ENCODE measurements around the gene RBM48. TPM values are rescaled to one million over a fixed set of nuclear protein-coding genes. Genes with fewer than 3 reads are reported as not detected.

RBM48 gene
- total and polyA plus RNA-seq, 9 of the 15 experiments (the other 6 are each of a cell fraction or from before 2014, with no cell fraction given) = 9.9 to 35.1 (median 16.3) TPM

DNA sequence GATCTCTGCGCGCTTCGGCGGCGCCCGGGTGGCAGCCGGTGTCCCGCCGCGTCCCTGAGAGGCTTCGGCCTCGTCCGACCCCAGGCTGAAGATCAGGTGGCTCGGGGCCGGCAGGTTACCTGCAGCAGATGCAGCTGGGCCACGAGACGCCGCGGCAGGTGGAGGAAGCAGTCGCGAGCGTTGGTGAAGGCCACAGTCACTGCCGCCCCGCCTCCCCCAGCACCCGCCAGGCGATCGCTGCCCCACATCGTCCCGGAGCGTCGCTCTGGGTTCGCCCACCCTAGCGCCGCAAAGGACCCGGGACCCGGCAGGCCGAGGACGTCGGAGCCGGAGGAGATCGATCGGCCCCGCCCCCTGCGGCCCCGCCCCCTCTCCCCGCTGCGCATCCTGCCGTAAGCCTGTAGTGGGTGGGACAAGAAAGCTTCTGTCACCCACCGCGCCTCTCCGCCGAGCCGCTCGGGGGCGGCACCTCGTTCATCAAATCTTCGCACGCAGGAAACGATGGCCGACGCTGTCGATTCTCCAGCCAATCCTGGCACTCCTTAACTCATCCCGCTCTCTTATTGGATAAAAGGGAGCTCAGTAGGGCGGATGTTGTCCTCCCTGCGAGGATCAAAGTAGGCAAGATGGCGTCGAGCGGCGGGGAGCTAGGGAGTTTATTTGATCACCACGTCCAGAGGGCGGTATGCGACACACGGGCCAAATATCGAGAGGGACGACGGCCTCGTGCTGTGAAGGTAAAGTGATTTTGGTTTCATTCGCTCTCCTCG, at the start of gene RBM48, which contains the start of gene PEX1 (continued):
- TF ChIP-seq, protein P1, sequence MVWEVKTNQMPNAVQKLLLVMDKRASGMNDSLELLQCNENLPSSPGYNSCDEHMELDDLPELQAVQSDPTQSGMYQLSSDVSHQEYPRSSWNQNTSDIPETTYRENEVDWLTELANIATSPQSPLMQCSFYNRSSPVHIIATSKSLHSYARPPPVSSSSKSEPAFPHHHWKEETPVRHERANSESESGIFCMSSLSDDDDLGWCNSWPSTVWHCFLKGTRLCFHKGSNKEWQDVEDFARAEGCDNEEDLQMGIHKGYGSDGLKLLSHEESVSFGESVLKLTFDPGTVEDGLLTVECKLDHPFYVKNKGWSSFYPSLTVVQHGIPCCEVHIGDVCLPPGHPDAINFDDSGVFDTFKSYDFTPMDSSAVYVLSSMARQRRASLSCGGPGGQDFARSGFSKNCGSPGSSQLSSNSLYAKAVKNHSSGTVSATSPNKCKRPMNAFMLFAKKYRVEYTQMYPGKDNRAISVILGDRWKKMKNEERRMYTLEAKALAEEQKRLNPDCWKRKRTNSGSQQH (CRISPR knock-in tag; IDR thresholded peaks at IDR 0.05) = no peak
- TF ChIP-seq GATAD2B (IDR thresholded peaks at IDR 0.05; ENCODE audit: borderline replicate concordance) (no peak), SIX5 (IDR thresholded peaks at IDR 0.05; ENCODE audit: borderline replicate concordance in 1 of 2, insufficient read depth in 1 of 2, low read depth in 1 of 2, low read length in 2 of 2) (peak; percentile 58 to 74; a peak in 3 of 4 replicates), ZNF77 (CRISPR knock-in tag; IDR thresholded peaks at IDR 0.05) (no peak), RBM22 (IDR thresholded peaks at IDR 0.05; ENCODE audit: low read depth, low read length, poor library complexity, severe bottlenecking) (no peak), ZNF431 (CRISPR knock-in tag; IDR thresholded peaks at IDR 0.05) (no peak), SP2 (IDR thresholded peaks at IDR 0.05; ENCODE audit: extremely low read depth, low read depth, low read length, poor library complexity, severe bottlenecking) (peak; percentile 89), ETV6 (IDR thresholded peaks at IDR 0.05; ENCODE audit: borderline replicate concordance in 1 of 2, low read depth in 2 of 2, low read length in 1 of 2) (0 out of 4 replicates have a peak, but pooled peaks of 1 of the 2 experiments have one; percentile 26), ETV6 (CRISPR knock-in tag; IDR thresholded peaks at IDR 0.05; ENCODE audit: borderline replicate concordance) (no peak), PURB (CRISPR knock-in tag; IDR thresholded peaks at IDR 0.05; ENCODE audit: low read depth) (no peak), SMAD1 (IDR thresholded peaks at IDR 0.05; ENCODE audit: low read depth, low read length, partially characterized antibody) (peak; percentile 73), SAFB (IDR thresholded peaks at IDR 0.05; ENCODE audit: borderline replicate concordance, low read depth, low read length) (peak; percentile 8; the same call in 1 of the 2 replicates), BACH1 (tag; IDR thresholded peaks at IDR 0.05) (no peak; the same call in 1 of the 2 replicates), DNMT1 (IDR thresholded peaks at IDR 0.05) (no peak)
- TF ChIP-seq, protein P2, sequence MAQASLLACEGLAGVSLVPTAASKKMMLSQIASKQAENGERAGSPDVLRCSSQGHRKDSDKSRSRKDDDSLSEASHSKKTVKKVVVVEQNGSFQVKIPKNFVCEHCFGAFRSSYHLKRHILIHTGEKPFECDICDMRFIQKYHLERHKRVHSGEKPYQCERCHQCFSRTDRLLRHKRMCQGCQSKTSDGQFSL (CRISPR knock-in tag; IDR thresholded peaks at IDR 0.05) = no peak
- TF ChIP-seq, protein P2 (tag; IDR thresholded peaks at IDR 0.05) = no peak
- TF ChIP-seq, protein P3, sequence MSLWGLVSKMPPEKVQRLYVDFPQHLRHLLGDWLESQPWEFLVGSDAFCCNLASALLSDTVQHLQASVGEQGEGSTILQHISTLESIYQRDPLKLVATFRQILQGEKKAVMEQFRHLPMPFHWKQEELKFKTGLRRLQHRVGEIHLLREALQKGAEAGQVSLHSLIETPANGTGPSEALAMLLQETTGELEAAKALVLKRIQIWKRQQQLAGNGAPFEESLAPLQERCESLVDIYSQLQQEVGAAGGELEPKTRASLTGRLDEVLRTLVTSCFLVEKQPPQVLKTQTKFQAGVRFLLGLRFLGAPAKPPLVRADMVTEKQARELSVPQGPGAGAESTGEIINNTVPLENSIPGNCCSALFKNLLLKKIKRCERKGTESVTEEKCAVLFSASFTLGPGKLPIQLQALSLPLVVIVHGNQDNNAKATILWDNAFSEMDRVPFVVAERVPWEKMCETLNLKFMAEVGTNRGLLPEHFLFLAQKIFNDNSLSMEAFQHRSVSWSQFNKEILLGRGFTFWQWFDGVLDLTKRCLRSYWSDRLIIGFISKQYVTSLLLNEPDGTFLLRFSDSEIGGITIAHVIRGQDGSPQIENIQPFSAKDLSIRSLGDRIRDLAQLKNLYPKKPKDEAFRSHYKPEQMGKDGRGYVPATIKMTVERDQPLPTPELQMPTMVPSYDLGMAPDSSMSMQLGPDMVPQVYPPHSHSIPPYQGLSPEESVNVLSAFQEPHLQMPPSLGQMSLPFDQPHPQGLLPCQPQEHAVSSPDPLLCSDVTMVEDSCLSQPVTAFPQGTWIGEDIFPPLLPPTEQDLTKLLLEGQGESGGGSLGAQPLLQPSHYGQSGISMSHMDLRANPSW (CRISPR knock-in tag; IDR thresholded peaks at IDR 0.05) = no peak
- TF ChIP-seq, protein P4, sequence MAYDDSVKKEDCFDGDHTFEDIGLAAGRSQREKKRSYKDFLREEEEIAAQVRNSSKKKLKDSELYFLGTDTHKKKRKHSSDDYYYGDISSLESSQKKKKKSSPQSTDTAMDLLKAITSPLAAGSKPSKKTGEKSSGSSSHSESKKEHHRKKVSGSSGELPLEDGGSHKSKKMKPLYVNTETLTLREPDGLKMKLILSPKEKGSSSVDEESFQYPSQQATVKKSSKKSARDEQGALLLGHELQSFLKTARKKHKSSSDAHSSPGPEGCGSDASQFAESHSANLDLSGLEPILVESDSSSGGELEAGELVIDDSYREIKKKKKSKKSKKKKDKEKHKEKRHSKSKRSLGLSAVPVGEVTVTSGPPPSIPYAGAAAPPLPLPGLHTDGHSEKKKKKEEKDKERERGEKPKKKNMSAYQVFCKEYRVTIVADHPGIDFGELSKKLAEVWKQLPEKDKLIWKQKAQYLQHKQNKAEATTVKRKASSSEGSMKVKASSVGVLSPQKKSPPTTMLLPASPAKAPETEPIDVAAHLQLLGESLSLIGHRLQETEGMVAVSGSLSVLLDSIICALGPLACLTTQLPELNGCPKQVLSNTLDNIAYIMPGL (CRISPR knock-in tag; IDR thresholded peaks at IDR 0.05) = peak; percentile 63
- TF ChIP-seq, protein P5, sequence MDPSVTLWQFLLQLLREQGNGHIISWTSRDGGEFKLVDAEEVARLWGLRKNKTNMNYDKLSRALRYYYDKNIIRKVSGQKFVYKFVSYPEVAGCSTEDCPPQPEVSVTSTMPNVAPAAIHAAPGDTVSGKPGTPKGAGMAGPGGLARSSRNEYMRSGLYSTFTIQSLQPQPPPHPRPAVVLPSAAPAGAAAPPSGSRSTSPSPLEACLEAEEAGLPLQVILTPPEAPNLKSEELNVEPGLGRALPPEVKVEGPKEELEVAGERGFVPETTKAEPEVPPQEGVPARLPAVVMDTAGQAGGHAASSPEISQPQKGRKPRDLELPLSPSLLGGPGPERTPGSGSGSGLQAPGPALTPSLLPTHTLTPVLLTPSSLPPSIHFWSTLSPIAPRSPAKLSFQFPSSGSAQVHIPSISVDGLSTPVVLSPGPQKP (CRISPR knock-in tag; IDR thresholded peaks at IDR 0.05) = no peak
